ENCODE results near the gene FADS2.

FADS2 gene

DNA sequence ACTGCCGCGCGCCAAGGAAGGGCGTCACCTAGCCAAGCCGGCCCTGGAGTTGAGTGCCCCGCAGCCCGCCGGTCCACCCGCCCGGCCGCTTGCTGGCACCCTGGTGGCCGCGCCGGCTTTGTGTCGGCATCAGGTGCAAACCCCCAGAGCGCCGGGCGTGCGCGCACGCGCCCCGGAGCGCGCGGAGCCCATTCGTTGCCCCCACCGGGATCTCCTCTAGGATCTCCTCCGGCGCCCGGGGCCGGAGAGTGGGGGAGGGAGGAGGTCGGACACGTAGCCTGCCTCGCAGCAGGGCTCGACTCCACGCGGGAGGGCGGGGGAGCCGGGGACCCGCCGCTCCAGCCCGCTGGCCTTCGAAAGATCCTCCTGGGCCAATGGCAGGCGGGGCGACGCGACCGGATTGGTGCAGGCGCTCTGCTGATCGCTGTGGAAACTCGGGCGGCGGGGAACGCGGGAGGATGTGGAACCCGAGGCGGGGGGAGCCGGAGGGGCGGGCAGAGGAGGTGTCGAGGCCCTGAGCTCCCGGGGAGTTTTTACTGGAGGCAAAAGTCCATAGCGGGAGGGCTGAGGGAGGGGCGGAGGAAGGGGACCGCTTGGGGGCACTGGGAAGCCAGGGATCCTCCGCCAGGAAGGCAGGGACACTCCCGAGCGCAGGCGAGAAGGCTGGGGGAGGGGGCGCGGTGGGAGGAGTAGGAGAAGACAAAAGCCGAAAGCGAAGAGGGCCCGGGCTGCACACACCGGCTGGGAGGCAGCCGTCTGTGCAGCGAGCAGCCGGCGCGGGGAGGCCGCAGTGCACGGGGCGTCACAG lies at the start of gene FADS2:
Gene FADS2, plus strand, starts transcription at position 730 of the 808 bp plus-strand sequence. CDS start 91 bp downstream, outside the sequence.
- peak within 1 kb of the TSS; percentile 74 for H3K4me3 ChIP-seq (ENCODE audit: low read depth, low read length)
- TF ChIP-seq MYC (IDR thresholded peaks at IDR 0.05; ENCODE audit: low read depth, low read length) (peak; percentile 79), POLR2A (IDR thresholded peaks at IDR 0.05; ENCODE audit: extremely low read depth, insufficient read length) (peak; percentile 79), CTCF (IDR thresholded peaks at IDR 0.05; ENCODE audit: low read depth, low read length) (peak; percentile 4), MAX (IDR thresholded peaks at IDR 0.05; ENCODE audit: low read depth, low read length) (peak; percentile 57)
- peak; percentile 98 for DNase-seq (ENCODE audit: low read depth)

DNA sequence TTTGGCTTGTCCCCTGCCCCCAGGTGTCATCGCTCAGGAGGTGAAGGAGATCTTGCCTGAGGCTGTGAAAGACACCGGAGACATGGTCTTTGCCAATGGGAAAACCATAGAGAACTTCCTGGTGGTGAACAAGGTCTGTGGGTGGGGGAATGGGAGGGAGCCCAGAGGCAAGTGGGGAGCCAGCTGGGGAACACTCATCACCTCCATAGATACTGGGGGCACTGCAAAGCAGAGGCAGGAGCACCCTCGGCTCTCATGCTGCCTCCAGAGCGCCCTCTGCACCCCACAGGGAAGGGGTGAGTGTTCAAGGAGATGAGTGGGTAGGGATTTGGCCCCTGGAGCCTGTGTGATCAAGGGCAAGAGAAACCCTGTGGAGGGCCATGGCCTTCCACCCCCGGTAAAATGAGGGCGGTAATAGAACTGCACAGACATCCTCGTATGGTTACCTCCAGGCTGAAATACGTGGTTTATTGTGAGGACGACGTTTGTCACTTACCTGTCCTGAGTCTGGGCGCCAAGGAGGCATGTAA lies 49.7 kb upstream of the FADS2 start:
- H3K4me3 ChIP-seq (ENCODE audit: low read depth, low read length), result no peak overlapping the region
- DNase-seq (ENCODE audit: low read depth), result no peak
- TF ChIP-seq POLR2A (IDR thresholded peaks at IDR 0.05; ENCODE audit: extremely low read depth, insufficient read length), result no peak
- no peak for TF ChIP-seq CTCF (IDR thresholded peaks at IDR 0.05; ENCODE audit: low read depth, low read length)
- TF ChIP-seq MAX (IDR thresholded peaks at IDR 0.05; ENCODE audit: low read depth, low read length), result no peak
- TF ChIP-seq MYC (IDR thresholded peaks at IDR 0.05; ENCODE audit: low read depth, low read length), result no peak

DNA sequence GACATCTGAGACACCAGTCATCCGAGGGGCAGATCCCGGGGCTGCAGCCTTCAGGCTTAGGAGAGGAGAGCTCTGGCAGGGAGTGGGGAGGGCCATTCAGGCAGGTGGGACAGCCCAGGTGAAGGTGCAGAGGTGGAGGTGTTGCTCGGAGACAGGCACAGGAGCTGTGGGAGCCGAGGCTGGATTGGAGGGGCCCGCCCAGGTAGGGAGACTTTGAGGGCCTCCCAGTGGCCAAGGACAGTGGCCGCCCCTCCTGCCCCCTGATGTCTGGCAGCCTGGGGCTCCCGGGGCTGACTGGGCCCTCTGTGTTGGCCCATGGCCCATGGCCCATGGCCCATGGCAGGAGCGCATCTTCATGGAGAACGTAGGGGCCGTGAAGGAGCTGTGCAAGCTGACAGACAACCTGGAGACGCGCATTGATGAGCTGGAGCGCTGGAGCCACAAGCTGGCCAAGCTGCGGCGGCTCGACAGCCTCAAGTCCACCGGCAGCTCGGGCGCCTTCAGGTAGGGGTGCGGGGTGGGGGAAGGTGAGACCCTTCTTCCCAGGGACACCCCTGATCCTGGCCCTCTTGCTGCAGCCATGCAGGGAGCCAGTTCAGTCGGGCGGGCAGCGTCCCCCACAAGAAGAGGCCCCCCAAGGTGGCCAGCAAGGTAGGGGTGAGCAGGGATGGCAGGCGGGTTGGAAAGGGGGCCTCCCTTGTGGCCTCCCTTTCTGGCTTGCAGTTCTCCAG lies 49.0 kb upstream of the FADS2 start:
- no peak overlapping the region for H3K4me3 ChIP-seq (ENCODE audit: low read depth, low read length)
- no peak for DNase-seq (ENCODE audit: low read depth)
- TF ChIP-seq MAX (IDR thresholded peaks at IDR 0.05; ENCODE audit: low read depth, low read length) (no peak), POLR2A (IDR thresholded peaks at IDR 0.05; ENCODE audit: extremely low read depth, insufficient read length) (no peak), CTCF (IDR thresholded peaks at IDR 0.05; ENCODE audit: low read depth, low read length) (no peak), MYC (IDR thresholded peaks at IDR 0.05; ENCODE audit: low read depth, low read length) (no peak)

GRCh38 chr11:61779666-61780525 lies 48.2 kb upstream of the FADS2 start:
- TF ChIP-seq MYC (IDR thresholded peaks at IDR 0.05; ENCODE audit: low read depth, low read length) (no peak), MAX (IDR thresholded peaks at IDR 0.05; ENCODE audit: low read depth, low read length) (no peak), CTCF (IDR thresholded peaks at IDR 0.05; ENCODE audit: low read depth, low read length) (no peak), POLR2A (IDR thresholded peaks at IDR 0.05; ENCODE audit: extremely low read depth, insufficient read length) (no peak)
- no peak for DNase-seq (ENCODE audit: low read depth)
- no peak overlapping the region for H3K4me3 ChIP-seq (ENCODE audit: low read depth, low read length)

DNA sequence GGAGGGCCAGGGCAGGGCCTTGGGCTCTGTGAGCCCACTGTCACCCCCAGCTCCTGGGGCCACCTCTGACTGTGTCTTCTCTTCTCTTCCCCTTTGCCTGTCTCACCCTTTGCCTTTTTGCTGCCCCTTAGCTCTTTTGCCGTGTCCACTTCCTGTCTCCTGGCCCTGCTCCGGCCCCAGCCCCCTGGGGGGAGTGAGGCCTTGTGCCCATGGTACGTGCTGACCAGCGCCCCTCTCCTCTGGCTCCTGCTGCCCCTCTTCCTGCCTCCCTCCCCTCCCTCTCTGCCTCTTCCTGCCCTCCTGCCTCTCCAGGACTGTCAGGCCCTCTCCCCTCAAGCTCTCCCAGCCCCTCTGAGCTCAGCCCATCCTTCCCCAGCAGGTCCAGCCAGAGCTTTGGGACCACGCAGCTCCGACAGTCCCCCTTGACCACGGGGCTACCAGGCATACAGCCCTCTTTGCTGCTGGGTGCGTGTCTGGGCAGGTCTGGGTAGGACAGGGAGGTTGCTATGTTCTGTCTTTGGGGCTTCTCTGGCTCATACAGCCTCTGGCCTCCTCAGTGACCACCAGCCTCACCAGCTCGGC lies 47.4 kb upstream of the FADS2 start:
- TF ChIP-seq POLR2A (IDR thresholded peaks at IDR 0.05; ENCODE audit: extremely low read depth, insufficient read length) (no peak), MYC (IDR thresholded peaks at IDR 0.05; ENCODE audit: low read depth, low read length) (no peak), CTCF (IDR thresholded peaks at IDR 0.05; ENCODE audit: low read depth, low read length) (no peak), MAX (IDR thresholded peaks at IDR 0.05; ENCODE audit: low read depth, low read length) (no peak)
- no peak overlapping the region for H3K4me3 ChIP-seq (ENCODE audit: low read depth, low read length)
- DNase-seq (ENCODE audit: low read depth), result no peak

Measured in NB4 (cell line).